ENCODE data around the gene MCL1.

- TF ChIP-seq, protein P1, sequence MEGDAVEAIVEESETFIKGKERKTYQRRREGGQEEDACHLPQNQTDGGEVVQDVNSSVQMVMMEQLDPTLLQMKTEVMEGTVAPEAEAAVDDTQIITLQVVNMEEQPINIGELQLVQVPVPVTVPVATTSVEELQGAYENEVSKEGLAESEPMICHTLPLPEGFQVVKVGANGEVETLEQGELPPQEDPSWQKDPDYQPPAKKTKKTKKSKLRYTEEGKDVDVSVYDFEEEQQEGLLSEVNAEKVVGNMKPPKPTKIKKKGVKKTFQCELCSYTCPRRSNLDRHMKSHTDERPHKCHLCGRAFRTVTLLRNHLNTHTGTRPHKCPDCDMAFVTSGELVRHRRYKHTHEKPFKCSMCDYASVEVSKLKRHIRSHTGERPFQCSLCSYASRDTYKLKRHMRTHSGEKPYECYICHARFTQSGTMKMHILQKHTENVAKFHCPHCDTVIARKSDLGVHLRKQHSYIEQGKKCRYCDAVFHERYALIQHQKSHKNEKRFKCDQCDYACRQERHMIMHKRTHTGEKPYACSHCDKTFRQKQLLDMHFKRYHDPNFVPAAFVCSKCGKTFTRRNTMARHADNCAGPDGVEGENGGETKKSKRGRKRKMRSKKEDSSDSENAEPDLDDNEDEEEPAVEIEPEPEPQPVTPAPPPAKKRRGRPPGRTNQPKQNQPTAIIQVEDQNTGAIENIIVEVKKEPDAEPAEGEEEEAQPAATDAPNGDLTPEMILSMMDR (IDR thresholded peaks at IDR 0.05), result no peak
- no peak for TF ChIP-seq EP300 (IDR thresholded peaks at IDR 0.05)
These were observed 3.0 kb upstream of the MCL1 start for GRCh38 chr1:150582371-150582770.
